GM23338 (cell line): Measurements from ENCODE around the gene UQCRC2. TPM values are rescaled to one million over a fixed set of nuclear protein-coding genes. Genes with fewer than 3 reads are reported as not detected.

ENCODE experiments used
- ATAC-seq: fragments of 200-7000 bp; cut with Tn5 transposase; 3 replicates; pipeline ENCODE4 v1.9.1; 2020
- DNase-seq: peaks from one replicate; pipeline ENCODE4 v3.0.0-alpha.2; 2015; ENCODE audit warnings: low spot score
- H2AFZ ChIP-seq: fragments of 200-600 bp; sonication (generic); 2 replicates; pipeline ENCODE4 v1.8.0; 2016; ENCODE audit warnings: antibody characterized with exemption, mild to moderate bottlenecking, moderate library complexity
- H3F3A ChIP-seq: fragments of 200-600 bp; sonication (generic); replicated peaks from 2 replicates; pipeline ENCODE4 v1.8.0; 2017; ENCODE audit warnings: antibody characterized with exemption, mixed run types, low read depth
- H3K27ac ChIP-seq: fragments of 200-600 bp; sonication (generic); 2 replicates; pipeline ENCODE4 v1.6.1; 2016; ENCODE audit warnings: low read depth
- H3K27me3 ChIP-seq: fragments of 200-600 bp; sonication (generic); 2 replicates; pipeline ENCODE4 v1.8.0; 2016; ENCODE audit warnings: mild to moderate bottlenecking, mixed run types, moderate library complexity; ENCODE audit not compliant: insufficient read depth
- H3K36me3 ChIP-seq: fragments of 200-600 bp; sonication (generic); 2 replicates; pipeline ENCODE4 v1.8.0; 2016; ENCODE audit warnings: mild to moderate bottlenecking; ENCODE audit not compliant: insufficient read depth
- H3K4me1 ChIP-seq: fragments of 200-600 bp; sonication (generic); 2 replicates; pipeline ENCODE4 v1.8.0; 2016; ENCODE audit warnings: mild to moderate bottlenecking, moderate library complexity; ENCODE audit not compliant: insufficient read depth
- H3K4me2 ChIP-seq: fragments of 200-600 bp; sonication (generic); 2 replicates; pipeline ENCODE4 v1.7.1; 2017; ENCODE audit warnings: mixed run types
- H3K4me3 ChIP-seq: fragments of 200-600 bp; sonication (generic); 2 replicates; pipeline ENCODE4 v1.6.1; 2016; ENCODE audit warnings: mixed run types
- H3K79me2 ChIP-seq: fragments of 200-600 bp; sonication (generic); replicated peaks from 2 replicates; pipeline ENCODE4 v1.8.0; 2017; ENCODE audit warnings: mild to moderate bottlenecking; ENCODE audit not compliant: insufficient read depth
- H3K9me2 ChIP-seq: fragments of 200-600 bp; sonication (generic); 2 replicates; pipeline ENCODE4 v1.8.0; 2017; ENCODE audit not compliant: insufficient read depth
- H4K20me1 ChIP-seq: fragments of 200-600 bp; sonication (generic); replicated peaks from 2 replicates; pipeline ENCODE4 v1.8.0; 2017; ENCODE audit warnings: mild to moderate bottlenecking; ENCODE audit not compliant: insufficient read depth
- H3K27ac Mint-ChIP-seq: 2 replicates; pipeline ENCODE4 v1.8.0; 2020; ENCODE audit warnings: inconsistent platforms, mild to moderate bottlenecking, moderate library complexity, mixed read lengths
- H3K27me3 Mint-ChIP-seq: 3 replicates; pipeline ENCODE4 v1.8.0; 2022; ENCODE audit warnings: low read depth, mild to moderate bottlenecking, moderate library complexity, mixed read lengths, inconsistent platforms; ENCODE audit not compliant: insufficient read depth, poor library complexity
- H3K36me3 Mint-ChIP-seq: 3 replicates; pipeline ENCODE4 v1.8.0; 2021; ENCODE audit warnings: low read depth, mild to moderate bottlenecking, inconsistent platforms, moderate library complexity, mixed read lengths
- H3K4me1 Mint-ChIP-seq: 3 replicates; pipeline ENCODE4 v1.8.0; 2020; ENCODE audit warnings: mild to moderate bottlenecking, inconsistent platforms, mixed read lengths
- H3K4me3 Mint-ChIP-seq: 3 replicates; pipeline ENCODE4 v1.8.0; 2021; ENCODE audit warnings: moderate library complexity, mild to moderate bottlenecking, inconsistent platforms, mixed read lengths
- H3K9me3 Mint-ChIP-seq: 3 replicates; pipeline ENCODE4 v1.8.0; 2020; ENCODE audit warnings: moderate library complexity, mild to moderate bottlenecking, inconsistent platforms, mixed read lengths
- EZH2 ChIP-seq: fragments of 200-600 bp; sonication (generic); IDR thresholded peaks from one replicate; pipeline ENCODE4 v1.8.0; 2017; ENCODE audit warnings: antibody characterized with exemption, mild to moderate bottlenecking, low read depth; ENCODE audit not compliant: unreplicated experiment
- EZH2phosphoT487 ChIP-seq: fragments of 200-600 bp; sonication (generic); IDR thresholded peaks from one replicate; pipeline ENCODE4 v1.8.1; 2018; ENCODE audit warnings: antibody characterized with exemption; ENCODE audit not compliant: unreplicated experiment
- JUNB ChIP-seq: IDR thresholded peaks from one replicate; pipeline ENCODE4 v1.6.1; 2016; ENCODE audit warnings: antibody characterized with exemption; ENCODE audit not compliant: unreplicated experiment
- POLR2AphosphoS5 ChIP-seq: IDR thresholded peaks from 2 replicates; pipeline ENCODE4 v1.6.1; 2016; ENCODE audit warnings: antibody characterized with exemption, low read depth
- polyA plus RNA-seq: library from polyadenylated mRNA; unstranded; fragments of >200 nt; fragmentation: Nextera tagmentation; extraction: Ambion mirVana; gene quantifications from 2 replicates; pipeline ENCODE4 v1.2.1, GENCODE V29; 2016
- total RNA-seq: library from RNA; depleted of rRNA; stranded (reverse); fragments of >200 nt; shearing (Covaris generic); gene quantifications from 2 replicates; pipeline ENCODE4 v1.2.3, GENCODE V29; 2014
- TF ChIP-seq, protein P1 (sequence below): fragments of 250-450 bp; sonication (Bioruptor Pico); IDR thresholded peaks from 2 replicates; pipeline ENCODE4 v1.5.0; 2020; ENCODE audit warnings: mild to moderate bottlenecking, moderate library complexity
- TF ChIP-seq, protein P2 (sequence below): IDR thresholded peaks from 2 replicates; pipeline ENCODE4 v1.6.1; 2016; ENCODE audit warnings: antibody characterized with exemption
- TF ChIP-seq, protein P3 (sequence below): IDR thresholded peaks from one replicate; pipeline ENCODE4 v1.6.1; 2018; ENCODE audit warnings: antibody characterized with exemption; ENCODE audit not compliant: unreplicated experiment

UQCRC2 gene
- total and polyA plus RNA-seq, 2 experiments from 2014 or later: 88.0 to 122 TPM

DNA sequence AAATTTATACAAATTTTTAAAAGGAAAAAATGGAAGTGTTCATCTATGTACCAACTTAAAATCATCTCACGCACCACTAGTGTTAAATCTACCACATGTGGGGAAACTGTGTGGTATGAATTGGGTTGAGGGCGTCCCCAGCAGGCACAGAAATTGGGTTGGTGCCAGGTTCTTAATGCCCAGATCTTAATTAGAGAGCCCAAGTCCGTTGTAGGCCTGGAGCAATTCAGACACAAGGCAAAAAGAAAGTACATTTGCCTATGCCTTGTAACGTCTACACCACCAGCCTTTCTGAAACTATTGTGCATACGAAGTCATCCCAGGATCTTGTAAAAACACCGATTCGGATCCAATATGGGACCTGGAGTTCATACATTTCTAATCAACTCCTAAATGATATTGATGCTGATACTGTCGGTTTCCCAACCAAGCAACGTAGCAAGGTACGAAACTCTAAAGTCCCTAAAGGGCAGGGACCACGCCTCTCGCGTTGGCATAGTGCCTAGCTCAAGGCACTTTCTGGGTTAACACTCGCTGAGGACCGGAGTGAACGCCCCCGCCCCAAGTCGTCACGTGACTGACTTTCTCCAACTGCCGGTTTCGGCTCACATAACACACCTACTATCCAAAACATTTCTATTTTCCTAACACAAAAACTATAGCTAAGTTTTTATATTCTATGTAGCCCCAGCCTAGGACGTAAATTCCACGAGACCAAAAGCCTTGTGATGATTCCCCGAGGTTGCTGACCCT, 945 bp upstream of the UQCRC2 start (continued):
- TF ChIP-seq, protein P1, sequence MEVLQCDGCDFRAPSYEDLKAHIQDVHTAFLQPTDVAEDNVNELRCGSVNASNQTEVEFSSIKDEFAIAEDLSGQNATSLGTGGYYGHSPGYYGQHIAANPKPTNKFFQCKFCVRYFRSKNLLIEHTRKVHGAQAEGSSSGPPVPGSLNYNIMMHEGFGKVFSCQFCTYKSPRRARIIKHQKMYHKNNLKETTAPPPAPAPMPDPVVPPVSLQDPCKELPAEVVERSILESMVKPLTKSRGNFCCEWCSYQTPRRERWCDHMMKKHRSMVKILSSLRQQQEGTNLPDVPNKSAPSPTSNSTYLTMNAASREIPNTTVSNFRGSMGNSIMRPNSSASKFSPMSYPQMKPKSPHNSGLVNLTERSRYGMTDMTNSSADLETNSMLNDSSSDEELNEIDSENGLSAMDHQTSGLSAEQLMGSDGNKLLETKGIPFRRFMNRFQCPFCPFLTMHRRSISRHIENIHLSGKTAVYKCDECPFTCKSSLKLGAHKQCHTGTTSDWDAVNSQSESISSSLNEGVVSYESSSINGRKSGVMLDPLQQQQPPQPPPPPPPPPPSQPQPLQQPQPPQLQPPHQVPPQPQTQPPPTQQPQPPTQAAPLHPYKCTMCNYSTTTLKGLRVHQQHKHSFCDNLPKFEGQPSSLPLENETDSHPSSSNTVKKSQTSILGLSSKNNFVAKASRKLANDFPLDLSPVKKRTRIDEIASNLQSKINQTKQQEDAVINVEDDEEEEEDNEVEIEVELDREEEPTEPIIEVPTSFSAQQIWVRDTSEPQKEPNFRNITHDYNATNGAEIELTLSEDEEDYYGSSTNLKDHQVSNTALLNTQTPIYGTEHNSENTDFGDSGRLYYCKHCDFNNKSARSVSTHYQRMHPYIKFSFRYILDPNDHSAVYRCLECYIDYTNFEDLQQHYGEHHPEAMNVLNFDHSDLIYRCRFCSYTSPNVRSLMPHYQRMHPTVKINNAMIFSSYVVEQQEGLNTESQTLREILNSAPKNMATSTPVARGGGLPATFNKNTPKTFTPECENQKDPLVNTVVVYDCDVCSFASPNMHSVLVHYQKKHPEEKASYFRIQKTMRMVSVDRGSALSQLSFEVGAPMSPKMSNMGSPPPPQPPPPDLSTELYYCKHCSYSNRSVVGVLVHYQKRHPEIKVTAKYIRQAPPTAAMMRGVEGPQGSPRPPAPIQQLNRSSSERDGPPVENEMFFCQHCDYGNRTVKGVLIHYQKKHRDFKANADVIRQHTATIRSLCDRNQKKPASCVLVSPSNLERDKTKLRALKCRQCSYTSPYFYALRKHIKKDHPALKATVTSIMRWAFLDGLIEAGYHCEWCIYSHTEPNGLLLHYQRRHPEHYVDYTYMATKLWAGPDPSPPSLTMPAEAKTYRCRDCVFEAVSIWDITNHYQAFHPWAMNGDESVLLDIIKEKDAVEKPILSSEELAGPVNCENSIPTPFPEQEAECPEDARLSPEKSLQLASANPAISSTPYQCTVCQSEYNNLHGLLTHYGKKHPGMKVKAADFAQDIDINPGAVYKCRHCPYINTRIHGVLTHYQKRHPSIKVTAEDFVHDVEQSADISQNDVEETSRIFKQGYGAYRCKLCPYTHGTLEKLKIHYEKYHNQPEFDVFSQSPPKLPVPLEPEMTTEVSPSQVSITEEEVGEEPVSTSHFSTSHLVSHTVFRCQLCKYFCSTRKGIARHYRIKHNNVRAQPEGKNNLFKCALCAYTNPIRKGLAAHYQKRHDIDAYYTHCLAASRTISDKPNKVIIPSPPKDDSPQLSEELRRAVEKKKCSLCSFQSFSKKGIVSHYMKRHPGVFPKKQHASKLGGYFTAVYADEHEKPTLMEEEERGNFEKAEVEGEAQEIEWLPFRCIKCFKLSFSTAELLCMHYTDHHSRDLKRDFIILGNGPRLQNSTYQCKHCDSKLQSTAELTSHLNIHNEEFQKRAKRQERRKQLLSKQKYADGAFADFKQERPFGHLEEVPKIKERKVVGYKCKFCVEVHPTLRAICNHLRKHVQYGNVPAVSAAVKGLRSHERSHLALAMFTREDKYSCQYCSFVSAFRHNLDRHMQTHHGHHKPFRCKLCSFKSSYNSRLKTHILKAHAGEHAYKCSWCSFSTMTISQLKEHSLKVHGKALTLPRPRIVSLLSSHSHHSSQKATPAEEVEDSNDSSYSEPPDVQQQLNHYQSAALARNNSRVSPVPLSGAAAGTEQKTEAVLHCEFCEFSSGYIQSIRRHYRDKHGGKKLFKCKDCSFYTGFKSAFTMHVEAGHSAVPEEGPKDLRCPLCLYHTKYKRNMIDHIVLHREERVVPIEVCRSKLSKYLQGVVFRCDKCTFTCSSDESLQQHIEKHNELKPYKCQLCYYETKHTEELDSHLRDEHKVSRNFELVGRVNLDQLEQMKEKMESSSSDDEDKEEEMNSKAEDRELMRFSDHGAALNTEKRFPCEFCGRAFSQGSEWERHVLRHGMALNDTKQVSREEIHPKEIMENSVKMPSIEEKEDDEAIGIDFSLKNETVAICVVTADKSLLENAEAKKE (CRISPR knock-in tag): no peak
- TF ChIP-seq POLR2AphosphoS5 (no peak), EZH2phosphoT487 (no peak)
- TF ChIP-seq, protein P2, sequence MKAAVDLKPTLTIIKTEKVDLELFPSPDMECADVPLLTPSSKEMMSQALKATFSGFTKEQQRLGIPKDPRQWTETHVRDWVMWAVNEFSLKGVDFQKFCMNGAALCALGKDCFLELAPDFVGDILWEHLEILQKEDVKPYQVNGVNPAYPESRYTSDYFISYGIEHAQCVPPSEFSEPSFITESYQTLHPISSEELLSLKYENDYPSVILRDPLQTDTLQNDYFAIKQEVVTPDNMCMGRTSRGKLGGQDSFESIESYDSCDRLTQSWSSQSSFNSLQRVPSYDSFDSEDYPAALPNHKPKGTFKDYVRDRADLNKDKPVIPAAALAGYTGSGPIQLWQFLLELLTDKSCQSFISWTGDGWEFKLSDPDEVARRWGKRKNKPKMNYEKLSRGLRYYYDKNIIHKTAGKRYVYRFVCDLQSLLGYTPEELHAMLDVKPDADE: no peak

DNA sequence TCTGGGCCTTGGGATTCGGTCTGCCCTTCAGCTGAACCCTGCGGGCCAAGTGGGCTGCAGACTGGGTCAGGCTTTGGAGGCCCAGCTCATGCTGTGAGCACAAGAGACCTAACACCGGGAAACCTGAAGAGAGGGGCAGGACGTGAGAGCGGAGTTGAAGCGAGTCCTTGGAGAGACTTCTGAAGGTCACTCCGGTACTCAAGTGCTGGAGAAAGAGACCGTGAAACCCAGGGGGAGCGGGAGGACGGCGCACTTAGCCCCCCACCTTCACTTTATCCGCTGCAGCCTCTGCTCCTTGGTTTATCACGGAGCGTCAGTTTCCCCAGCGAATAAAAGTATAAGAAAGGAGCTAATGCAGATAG, 361 bp downstream of the UQCRC2 start:
- H4K20me1 ChIP-seq: peaks cover 9% of the 10 kb centered on the region
- H3K9me2 ChIP-seq: no peaks in the 10 kb centered on the region
- peaks cover 5% of the 10 kb centered on the region; the same call in 2 of the 3 replicates for H3K4me1 Mint-ChIP-seq
- H2AFZ ChIP-seq: peak overlapping the region; percentile 86; the same call in 1 of the 2 replicates
- H3K27me3 ChIP-seq: no peaks in the 10 kb centered on the region
- no peak for DNase-seq
- no peaks in the 10 kb centered on the region for H3F3A ChIP-seq
- peaks cover 4% of the 10 kb centered on the region for H3K27me3 Mint-ChIP-seq
- H3K9me3 Mint-ChIP-seq: no peaks in the 10 kb centered on the region
- TF ChIP-seq EZH2 (no peak), JUNB (no peak)
- TF ChIP-seq, protein P3, sequence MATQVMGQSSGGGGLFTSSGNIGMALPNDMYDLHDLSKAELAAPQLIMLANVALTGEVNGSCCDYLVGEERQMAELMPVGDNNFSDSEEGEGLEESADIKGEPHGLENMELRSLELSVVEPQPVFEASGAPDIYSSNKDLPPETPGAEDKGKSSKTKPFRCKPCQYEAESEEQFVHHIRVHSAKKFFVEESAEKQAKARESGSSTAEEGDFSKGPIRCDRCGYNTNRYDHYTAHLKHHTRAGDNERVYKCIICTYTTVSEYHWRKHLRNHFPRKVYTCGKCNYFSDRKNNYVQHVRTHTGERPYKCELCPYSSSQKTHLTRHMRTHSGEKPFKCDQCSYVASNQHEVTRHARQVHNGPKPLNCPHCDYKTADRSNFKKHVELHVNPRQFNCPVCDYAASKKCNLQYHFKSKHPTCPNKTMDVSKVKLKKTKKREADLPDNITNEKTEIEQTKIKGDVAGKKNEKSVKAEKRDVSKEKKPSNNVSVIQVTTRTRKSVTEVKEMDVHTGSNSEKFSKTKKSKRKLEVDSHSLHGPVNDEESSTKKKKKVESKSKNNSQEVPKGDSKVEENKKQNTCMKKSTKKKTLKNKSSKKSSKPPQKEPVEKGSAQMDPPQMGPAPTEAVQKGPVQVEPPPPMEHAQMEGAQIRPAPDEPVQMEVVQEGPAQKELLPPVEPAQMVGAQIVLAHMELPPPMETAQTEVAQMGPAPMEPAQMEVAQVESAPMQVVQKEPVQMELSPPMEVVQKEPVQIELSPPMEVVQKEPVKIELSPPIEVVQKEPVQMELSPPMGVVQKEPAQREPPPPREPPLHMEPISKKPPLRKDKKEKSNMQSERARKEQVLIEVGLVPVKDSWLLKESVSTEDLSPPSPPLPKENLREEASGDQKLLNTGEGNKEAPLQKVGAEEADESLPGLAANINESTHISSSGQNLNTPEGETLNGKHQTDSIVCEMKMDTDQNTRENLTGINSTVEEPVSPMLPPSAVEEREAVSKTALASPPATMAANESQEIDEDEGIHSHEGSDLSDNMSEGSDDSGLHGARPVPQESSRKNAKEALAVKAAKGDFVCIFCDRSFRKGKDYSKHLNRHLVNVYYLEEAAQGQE: no peak
- peaks cover 15% of the 10 kb centered on the region for H3K36me3 Mint-ChIP-seq
- peak overlapping the region; percentile 100 for H3K27ac Mint-ChIP-seq
- peak overlapping the region; percentile 87 for H3K4me3 ChIP-seq
- ATAC-seq: peak; percentile 47
- H3K36me3 ChIP-seq: peaks cover 13% of the 10 kb centered on the region; the same call in 1 of the 2 replicates
- H3K4me1 ChIP-seq: peaks cover 6% of the 10 kb centered on the region; the same call in 1 of the 2 replicates
- peak overlapping the region; percentile 94 for H3K27ac ChIP-seq
- peaks cover 59% of the 10 kb centered on the region for H3K79me2 ChIP-seq
- H3K4me3 Mint-ChIP-seq: peak overlapping the region; percentile 98
- peak overlapping the region; percentile 99 for H3K4me2 ChIP-seq
